Muscle of back (tissue), 13 donors: Measurements from ENCODE around the gene BIK. TPM values are rescaled to one million over a fixed set of nuclear protein-coding genes. Genes with fewer than 3 reads are reported as not detected.

Experiments
- DNase-seq, 3 donors: peaks; one replicate each; pipeline versions ENCODE4 v3.0.0 to v3.0.0-alpha.2; 2013
- long read RNA-seq, 9 donors: transcript quantifications; one replicate each; lab custom pipeline, GENCODE V29; 2026
- polyA plus RNA-seq, 10 donors: library from polyadenylated mRNA; unstranded; fragments of 120-200 nt; gene quantifications; one replicate each; pipeline ENCODE4 v1.2.1, GENCODE V29; 2013; ENCODE audit not compliant: insufficient read length in 10 of 10

The BIK gene, protein sequence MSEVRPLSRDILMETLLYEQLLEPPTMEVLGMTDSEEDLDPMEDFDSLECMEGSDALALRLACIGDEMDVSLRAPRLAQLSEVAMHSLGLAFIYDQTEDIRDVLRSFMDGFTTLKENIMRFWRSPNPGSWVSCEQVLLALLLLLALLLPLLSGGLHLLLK
- polyA plus RNA-seq, result under 1 TPM in 6 of 10 donors, not detected in 4; 0.25 to 0.66 (median 0.31) TPM
- long read RNA-seq, donor 1, result 0 reads
- long read RNA-seq, donor 2, result 0 reads
- long read RNA-seq, donor 3, result 0 reads
- long read RNA-seq, donor 4, partial matches to known transcripts, result 6 of 12 reads
- long read RNA-seq, donor 4, other reads (novel, unspliced or antisense), result 6 of 12 reads
- long read RNA-seq, donor 5, result 0 reads
- long read RNA-seq, donor 6, result 0 reads
- long read RNA-seq, donor 7, partial matches to known transcripts, result 0 of 1 reads
- long read RNA-seq, donor 7, other reads (novel, unspliced or antisense), result 0 of 1 reads
- long read RNA-seq, donor 8, result 0 reads
- long read RNA-seq, donor 9, result 0 reads

- peak in 1 of 3 donors; percentile 59 for DNase-seq
Measured at GRCh38 chr22:43110444-43110926, at the start of gene BIK. TSS of gene BIK (plus strand) at chr22:43110750. CDS start at chr22:43124023, 13,273 bp downstream.

- DNase-seq, result no peak
Measured at GRCh38 chr22:43066134-43066533, 44.4 kb upstream of the BIK start.

DNA sequence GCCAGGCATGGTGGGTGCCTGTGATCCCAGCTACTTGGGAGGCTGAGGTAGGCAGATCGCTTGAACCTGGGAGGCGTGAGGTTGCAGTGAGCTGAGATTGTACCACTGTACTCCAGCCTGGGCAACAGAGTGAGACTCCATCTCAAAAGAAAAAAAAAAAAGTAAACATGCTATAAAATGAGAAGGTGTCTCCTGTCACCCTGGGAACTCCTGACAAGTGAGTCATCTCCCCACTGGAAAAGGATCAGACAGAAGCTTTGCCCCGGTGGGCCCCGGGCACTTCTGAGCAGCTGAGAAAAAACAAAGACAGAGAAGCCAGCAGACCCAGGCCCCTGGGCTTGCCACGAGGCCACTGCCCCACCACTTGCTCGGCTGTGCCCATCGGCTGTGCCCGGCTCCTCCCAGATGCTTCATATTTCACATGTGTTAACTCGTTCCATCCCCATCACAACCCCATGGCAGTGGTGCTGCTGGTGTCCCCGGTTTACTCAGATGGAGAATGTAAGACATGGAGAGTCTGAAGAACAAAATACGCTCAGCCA, 43.6 kb upstream of the BIK start:
- DNase-seq, result peak in 1 of 3 donors; percentile 35

DNA sequence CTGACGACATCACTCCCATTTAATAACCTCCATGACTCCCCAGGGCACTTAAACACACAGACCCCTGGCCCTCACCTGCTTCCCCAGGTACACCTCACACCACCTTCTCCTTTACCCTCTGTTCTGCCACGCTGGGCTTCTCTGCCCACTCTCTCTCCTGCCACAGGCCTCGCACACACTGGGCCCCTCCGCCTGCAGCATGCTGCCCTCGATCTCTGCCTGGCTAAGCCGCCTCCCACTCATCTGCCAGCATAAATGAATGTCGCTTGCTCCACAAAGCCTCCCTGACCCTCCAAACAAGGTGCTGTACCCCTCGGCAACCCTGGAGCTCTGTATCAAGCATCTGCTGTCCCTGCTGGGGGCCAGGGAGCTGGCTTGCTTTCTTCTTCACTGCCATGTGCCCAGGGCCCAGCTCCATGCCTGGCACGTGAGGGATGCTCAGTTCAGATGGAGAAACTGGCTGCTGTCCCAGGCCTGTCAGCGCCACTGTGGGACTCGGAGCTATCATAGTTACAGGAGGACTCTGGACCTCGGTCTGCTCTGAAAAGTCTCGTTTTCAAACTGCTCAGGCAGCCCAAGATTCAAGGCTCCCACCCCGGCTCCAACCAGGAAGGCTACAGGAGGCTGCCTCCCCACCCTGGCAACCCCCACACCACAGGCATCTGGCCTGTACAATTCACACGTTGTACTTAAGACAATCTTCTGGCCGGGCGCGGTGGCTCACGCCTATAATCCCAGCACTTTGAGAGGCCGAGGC, 33.3 kb upstream of the BIK start:
- no peak for DNase-seq

- DNase-seq, result no peak
Measured at GRCh38 chr22:43078522-43078921, 32.0 kb upstream of the BIK start.

- DNase-seq, result no peak
Measured at GRCh38 chr22:43079742-43080141, 30.8 kb upstream of the BIK start.

GRCh38 chr22:43080616-43081015, 29.9 kb upstream of the BIK start:
- DNase-seq, result no peak

DNA sequence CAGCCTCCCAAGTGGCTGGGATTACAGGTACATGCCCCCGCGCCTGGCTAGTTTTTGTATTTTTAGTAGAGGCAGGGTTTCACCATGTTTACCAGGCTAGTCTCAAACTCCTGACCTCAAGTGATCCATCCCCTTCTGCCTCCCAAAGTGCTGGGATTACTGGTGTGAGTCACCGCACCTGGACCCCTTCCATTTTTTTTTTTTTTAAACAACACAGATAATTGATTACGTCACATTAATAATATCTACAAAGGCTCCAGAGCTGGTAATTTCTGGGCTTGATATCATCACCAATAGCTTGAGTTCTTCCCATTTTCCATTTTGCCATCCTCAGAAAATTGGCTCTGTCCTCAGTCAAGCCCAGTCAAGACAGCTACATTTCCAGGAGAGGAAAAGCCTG, 28.6 kb upstream of the BIK start:
- DNase-seq, result no peak

- DNase-seq, result no peak
Measured at GRCh38 chr22:43085658-43086606, 24.6 kb upstream of the BIK start.

- no peak for DNase-seq
Measured at GRCh38 chr22:43088627-43088983, 21.9 kb upstream of the BIK start.

- DNase-seq, result peak; percentile 82 to 95 (median 89)
Measured at GRCh38 chr22:43088984-43089717, 21.4 kb upstream of the BIK start, which contains the start of gene TTLL1. TSS of gene TTLL1 (minus strand) at chr22:43089391. CDS start at chr22:43075586, 13,805 bp downstream.

DNA sequence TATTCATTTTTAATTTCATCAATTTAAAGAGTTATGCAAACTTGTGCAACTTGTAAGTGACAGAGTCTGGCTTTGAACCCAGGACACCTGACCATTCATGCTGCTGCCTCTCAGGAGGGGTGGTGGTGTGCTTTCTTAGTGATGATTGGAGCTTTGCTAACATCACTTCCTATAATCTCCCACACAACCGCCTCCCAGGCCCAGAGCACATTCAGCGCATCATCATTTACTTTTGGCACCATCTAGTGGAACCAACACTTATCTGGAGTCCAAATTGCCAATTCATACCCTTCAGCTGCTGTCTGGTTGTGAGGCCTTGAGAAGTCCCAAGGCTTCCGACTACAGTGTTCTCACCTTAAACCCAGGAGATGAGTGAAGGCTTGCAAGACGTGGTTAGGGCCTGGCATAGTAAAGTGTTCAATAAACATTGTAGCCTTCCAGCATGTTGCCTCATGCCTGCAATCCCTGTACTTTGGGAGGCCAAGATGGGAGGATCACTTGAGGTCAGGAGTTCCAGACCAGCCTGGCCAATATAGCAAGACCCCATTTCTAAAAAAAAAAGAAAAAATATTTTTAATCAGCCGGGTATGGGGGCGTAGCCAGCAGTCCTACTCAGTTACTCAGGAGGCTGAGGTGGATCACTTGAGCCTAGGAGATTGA, 20.3 kb upstream of the BIK start:
- peak; percentile 68 to 85 (median 83) for DNase-seq

- no peak for DNase-seq
Measured at GRCh38 chr22:43092085-43092484, 18.5 kb upstream of the BIK start.

- DNase-seq, result no peak
Measured at GRCh38 chr22:43094085-43094484, 16.5 kb upstream of the BIK start.

- DNase-seq, result no peak
Measured at GRCh38 chr22:43094551-43094950, 16.0 kb upstream of the BIK start.

- no peak for DNase-seq
Measured at GRCh38 chr22:43096420-43096819, 14.1 kb upstream of the BIK start.

GRCh38 chr22:43098356-43098755, 12.2 kb upstream of the BIK start:
- no peak for DNase-seq

GRCh38 chr22:43099095-43099494, 11.5 kb upstream of the BIK start:
- no peak for DNase-seq

GRCh38 chr22:43100225-43100624, 10.3 kb upstream of the BIK start:
- DNase-seq, result no peak

DNA sequence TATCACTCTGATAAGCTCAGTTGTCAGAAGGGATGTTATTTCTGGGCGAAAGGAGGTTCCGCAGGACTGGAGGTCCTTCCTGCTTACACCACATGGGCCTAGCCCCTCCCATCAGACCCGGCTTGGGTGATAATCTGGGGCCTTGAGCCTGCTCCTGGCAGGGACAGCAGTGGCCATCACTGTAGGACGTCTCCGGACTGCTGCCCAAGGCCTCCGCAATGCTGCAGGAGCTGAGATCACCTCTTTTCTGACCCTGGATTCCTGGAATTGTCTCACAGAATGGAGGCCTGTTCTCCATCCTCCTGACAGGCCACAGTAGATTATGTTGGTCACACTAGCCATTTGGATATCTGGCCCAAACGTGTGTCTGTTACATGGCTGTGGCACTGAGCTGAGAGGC, 9.2 kb upstream of the BIK start:
- DNase-seq, result no peak
